Upper lobe of right lung (tissue), 1 donor: Measurements from ENCODE around the gene CDKL4. TPM values are rescaled to one million over a fixed set of nuclear protein-coding genes. Genes with fewer than 3 reads are reported as not detected.
"Not testable (repeated sequence)": the region's sequence is repeated elsewhere in the genome, so short reads cannot be mapped to it uniquely, and the experiment has no call there.

Source experiments
- ATAC-seq: fragments of 200-7000 bp; cut with Tn5 transposase; one replicate; pipeline ENCODE4 v1.9.1; 2020; ENCODE audit warnings: mild to moderate bottlenecking, moderate library complexity
- DNase-seq: peaks from one replicate; pipeline ENCODE4 v3.0.0-alpha.2; 2020
- H3K27ac ChIP-seq: fragments of 200-600 bp; one replicate; pipeline ENCODE4 v1.8.0; 2022
- H3K27me3 ChIP-seq: fragments of 200-600 bp; one replicate; pipeline ENCODE4 v1.8.0; 2022; ENCODE audit warnings: mild to moderate bottlenecking
- H3K36me3 ChIP-seq: fragments of 200-600 bp; one replicate; pipeline ENCODE4 v1.8.0; 2022
- H3K4me1 ChIP-seq: fragments of 200-600 bp; one replicate; pipeline ENCODE4 v1.8.0; 2022
- H3K4me3 ChIP-seq: fragments of 200-600 bp; one replicate; pipeline ENCODE4 v1.8.0; 2022; ENCODE audit warnings: mild to moderate bottlenecking
- H3K9me3 ChIP-seq: fragments of 200-600 bp; one replicate; pipeline ENCODE4 v1.8.0; 2022
- CTCF ChIP-seq: fragments of 200-600 bp; IDR thresholded peaks from one replicate; pipeline ENCODE4 v1.8.0; 2022; ENCODE audit warnings: antibody characterized with exemption
- intact Hi-C: fragments of 100-400 bp; cut with DNase I; formaldehyde crosslinking; loops from one replicate; pipeline ENCODE4 v1.11.0; 2022
- total RNA-seq: library from RNA; stranded (reverse); fragmentation: NEBNext Ultra II Directional; extraction: Animal tissue kit (Norgen Biotek cat#: 25700); gene quantifications from one replicate; pipeline ENCODE4 v1.2.1, GENCODE V29; 2021
- donor health status: DM: no; HTN: yes; CAD: no; lungs with severe emphysema.

Gene CDKL4
- total RNA-seq, 1 donor from 2014 or later: 2.1 TPM

GRCh38 chr2:39144416-39144815 is 99.4 kb downstream of the CDKL4 start:
- DNase-seq (no peak), ATAC-seq (no peak)
- TF ChIP-seq CTCF: no peak
- H3K4me3 ChIP-seq: no peak overlapping the region
- H3K4me1 ChIP-seq: no peaks in the 10 kb centered on the region
- no peaks in the 10 kb centered on the region for H3K27me3 ChIP-seq
- intact Hi-C loops: no loop called here
- H3K27ac ChIP-seq: no peak overlapping the region
- no peaks in the 10 kb centered on the region for H3K36me3 ChIP-seq
- no peaks in the 10 kb centered on the region for H3K9me3 ChIP-seq

GRCh38 chr2:39142904-39143605 is 100.7 kb downstream of the CDKL4 start:
- H3K4me3 ChIP-seq: no peak overlapping the region
- intact Hi-C loops: no loop called here

GRCh38 chr2:39141334-39142271 is 102.2 kb downstream of the CDKL4 start:
- no peak overlapping the region for H3K27ac ChIP-seq

More at GRCh38 chr2:39142904-39143605, 100.7 kb downstream of the CDKL4 start:
- no peak overlapping the region for H3K27ac ChIP-seq
- no peaks in the 10 kb centered on the region for H3K9me3 ChIP-seq
- DNase-seq: no peak
- no peaks in the 10 kb centered on the region for H3K27me3 ChIP-seq
- no peak for ATAC-seq
- TF ChIP-seq CTCF: no peak
- no peaks in the 10 kb centered on the region for H3K36me3 ChIP-seq
- H3K4me1 ChIP-seq: no peaks in the 10 kb centered on the region

GRCh38 chr2:39140948-39141333 is 102.8 kb downstream of the CDKL4 start:
- H3K9me3 ChIP-seq, H3K4me1 ChIP-seq, ATAC-seq, H3K36me3 ChIP-seq, DNase-seq, intact Hi-C loops, H3K27ac ChIP-seq, H3K27me3 ChIP-seq, H3K4me3 ChIP-seq: not testable (repeated sequence)

More at GRCh38 chr2:39141334-39142271, 102.2 kb downstream of the CDKL4 start:
- H3K4me1 ChIP-seq: no peaks in the 10 kb centered on the region
- no peak for TF ChIP-seq CTCF
- H3K27me3 ChIP-seq: no peaks in the 10 kb centered on the region
- no peak overlapping the region for H3K4me3 ChIP-seq
- no peaks in the 10 kb centered on the region for H3K9me3 ChIP-seq
- intact Hi-C loops: no loop called here
- no peak for DNase-seq
- no peaks in the 10 kb centered on the region for H3K36me3 ChIP-seq
- no peak for ATAC-seq

- intact Hi-C loops: no loop called here
- DNase-seq (no peak), ATAC-seq (peak; percentile 46)
- Histone ChIP-seq H3K27me3 (no peaks in the 10 kb centered on the region), H3K36me3 (no peaks in the 10 kb centered on the region), H3K27ac (no peak overlapping the region), H3K9me3 (no peaks in the 10 kb centered on the region), H3K4me1 (no peaks in the 10 kb centered on the region), H3K4me3 (no peak overlapping the region)
- no peak for TF ChIP-seq CTCF
Measured at GRCh38 chr2:39140322-39140847, 103.4 kb downstream of the CDKL4 start.
